ENCODE data around the gene PRAMEF5. TPM values are rescaled to one million over a fixed set of nuclear protein-coding genes. Genes with fewer than 3 reads are reported as not detected.
"Not testable (repeated sequence)": the region's sequence is repeated elsewhere in the genome, so short reads cannot be mapped to it uniquely, and the experiment has no call there.

The PRAMEF5 gene
- total and polyA plus RNA-seq, 4 donors: not detected

DNA sequence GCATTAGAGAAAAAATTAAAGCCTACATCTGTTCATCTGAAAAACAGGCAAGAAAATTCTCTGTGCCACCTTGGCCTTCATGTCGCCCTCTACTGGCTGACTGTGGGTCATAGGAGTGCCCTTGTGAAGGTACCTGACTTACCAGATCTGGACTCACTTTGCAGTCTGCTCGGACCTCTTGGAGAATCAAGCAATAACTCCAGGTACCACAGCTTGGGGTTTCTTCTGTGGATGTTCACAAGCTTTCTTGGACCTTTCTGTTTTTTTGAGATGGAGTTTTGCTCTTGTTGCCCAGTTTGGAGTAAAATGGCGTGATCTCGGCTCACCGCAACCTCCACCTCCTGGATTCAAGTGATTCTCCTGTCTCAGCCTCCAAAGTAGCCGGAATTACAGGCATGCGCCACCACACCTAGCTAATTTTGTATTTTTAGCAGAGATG lies 25.6 kb upstream of the PRAMEF5 start:
- H3K27me3 ChIP-seq (ENCODE audit: control insufficient read depth in 1 of 2, insufficient read depth in 2 of 2, low read length in 1 of 2): peaks cover 0 to 2% of the 10 kb centered on the region in 2 donors
- H3K9me3 ChIP-seq (ENCODE audit: control insufficient read depth, low read length): peaks cover 1% of the 10 kb centered on the region
- H3K4me3 ChIP-seq (ENCODE audit: low read length in 2 of 2): no peak overlapping the region
- no peaks in the 10 kb centered on the region for H3K36me3 ChIP-seq (ENCODE audit: control insufficient read depth in 1 of 2, insufficient read depth in 2 of 2, low read length in 1 of 2)
- ATAC-seq (ENCODE audit: low FRiP score): no peak
- intact Hi-C loops (cut with DNase I): no loop called here
- peak in 1 of 2 donors; percentile 35 for DNase-seq
- H3K27ac ChIP-seq (ENCODE audit: low read depth in 1 of 2, low read length in 2 of 2): no peak overlapping the region
- no peaks in the 10 kb centered on the region for H3K4me1 ChIP-seq (ENCODE audit: control insufficient read depth in 1 of 2, insufficient read depth in 2 of 2, low read length in 2 of 2)
- whole genome bisulfite sequencing, 2 donors: 71 to 73% methylated on average over 7 of the region's 7 CpGs

DNA sequence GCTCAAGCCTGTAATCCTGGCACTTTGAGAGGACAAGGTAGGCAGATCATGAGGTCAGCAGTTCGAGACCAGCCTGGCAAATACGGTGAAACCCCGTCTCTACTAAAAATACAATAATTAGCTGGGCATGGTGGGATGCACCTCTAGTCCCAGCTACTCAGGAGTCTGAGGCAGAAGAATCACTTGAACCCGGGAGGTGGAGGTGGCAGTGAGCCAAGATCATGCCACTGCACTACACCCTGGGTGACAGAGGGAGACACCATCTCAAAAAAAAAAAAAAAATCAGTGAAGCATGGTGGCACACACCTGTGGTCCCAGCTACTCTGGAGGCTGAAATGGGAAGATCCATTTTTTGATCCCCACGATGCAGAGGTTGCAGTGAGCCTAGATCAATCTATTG lies 23.9 kb upstream of the PRAMEF5 start:
- 79 to 84% methylated on average over 5 of the region's 5 CpGs for WGBS, 2 donors

GRCh38 chr1:13230601-13231000 lies 23.4 kb upstream of the PRAMEF5 start:
- intact Hi-C loops (cut with DNase I): not testable (repeated sequence)
- 75 to 82% methylated on average over 2 of the region's 2 CpGs for WGBS, 2 donors

More for the DNA sequence above, 23.9 kb upstream of the PRAMEF5 start:
- H3K4me3 ChIP-seq (ENCODE audit: low read length in 2 of 2); H3K27ac ChIP-seq (ENCODE audit: low read depth in 1 of 2, low read length in 2 of 2); DNase-seq; H3K4me1 ChIP-seq (ENCODE audit: control insufficient read depth in 1 of 2, insufficient read depth in 2 of 2, low read length in 2 of 2); intact Hi-C loops (cut with DNase I); ATAC-seq (ENCODE audit: low FRiP score); H3K9me3 ChIP-seq (ENCODE audit: control insufficient read depth, low read length); H3K27me3 ChIP-seq (ENCODE audit: control insufficient read depth in 1 of 2, insufficient read depth in 2 of 2, low read length in 1 of 2); H3K36me3 ChIP-seq (ENCODE audit: control insufficient read depth in 1 of 2, insufficient read depth in 2 of 2, low read length in 1 of 2): not testable (repeated sequence)

DNA sequence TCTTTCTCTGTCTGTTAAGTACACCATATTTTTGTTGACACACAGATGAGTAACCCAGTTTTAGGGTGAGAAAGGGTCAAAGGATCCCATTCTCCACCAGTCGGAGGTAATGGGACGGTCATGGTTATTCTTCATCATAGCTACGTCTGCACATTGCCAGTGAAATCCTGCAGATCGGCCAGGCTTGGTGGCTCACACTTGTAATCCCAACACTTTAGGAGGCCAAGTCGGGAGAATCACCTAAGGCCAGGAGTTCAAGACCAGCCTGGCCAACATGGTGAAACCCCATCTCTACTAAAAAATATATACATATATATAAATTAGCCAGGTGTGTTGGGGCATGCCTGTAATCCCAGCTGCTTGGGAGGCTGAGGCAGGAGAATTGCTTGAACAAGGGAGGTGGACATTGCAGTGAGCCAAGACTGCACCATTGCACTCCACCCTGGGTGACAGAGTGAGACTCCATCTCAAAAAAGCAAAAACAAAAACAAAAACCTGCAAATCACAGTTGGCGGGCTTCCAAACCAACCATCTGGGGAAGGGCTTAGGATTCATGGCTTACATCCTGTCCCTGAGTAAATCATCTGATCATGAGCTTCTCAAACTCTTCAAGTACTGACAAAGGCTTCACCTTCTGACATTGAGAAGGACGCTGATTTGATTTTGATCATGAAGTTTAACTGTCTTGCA lies 22.8 kb upstream of the PRAMEF5 start:
- H3K36me3 ChIP-seq (ENCODE audit: control insufficient read depth in 1 of 2, insufficient read depth in 2 of 2, low read length in 1 of 2); ATAC-seq (ENCODE audit: low FRiP score); H3K9me3 ChIP-seq (ENCODE audit: control insufficient read depth, low read length); H3K27ac ChIP-seq (ENCODE audit: low read depth in 1 of 2, low read length in 2 of 2); H3K4me1 ChIP-seq (ENCODE audit: control insufficient read depth in 1 of 2, insufficient read depth in 2 of 2, low read length in 2 of 2); H3K4me3 ChIP-seq (ENCODE audit: low read length in 2 of 2); intact Hi-C loops (cut with DNase I); H3K27me3 ChIP-seq (ENCODE audit: control insufficient read depth in 1 of 2, insufficient read depth in 2 of 2, low read length in 1 of 2): not testable (repeated sequence)
- DNase-seq: peak in 1 of 2 donors; percentile 64
- 75 to 76% methylated on average over 7 of the region's 7 CpGs for WGBS, 2 donors

More at GRCh38 chr1:13230601-13231000, 23.4 kb upstream of the PRAMEF5 start:
- H3K36me3 ChIP-seq (ENCODE audit: control insufficient read depth in 1 of 2, insufficient read depth in 2 of 2, low read length in 1 of 2); H3K27ac ChIP-seq (ENCODE audit: low read depth in 1 of 2, low read length in 2 of 2); H3K4me1 ChIP-seq (ENCODE audit: control insufficient read depth in 1 of 2, insufficient read depth in 2 of 2, low read length in 2 of 2); ATAC-seq (ENCODE audit: low FRiP score); H3K4me3 ChIP-seq (ENCODE audit: low read length in 2 of 2); H3K9me3 ChIP-seq (ENCODE audit: control insufficient read depth, low read length); H3K27me3 ChIP-seq (ENCODE audit: control insufficient read depth in 1 of 2, insufficient read depth in 2 of 2, low read length in 1 of 2): not testable (repeated sequence)
- DNase-seq: peak in 1 of 2 donors; percentile 49

DNA sequence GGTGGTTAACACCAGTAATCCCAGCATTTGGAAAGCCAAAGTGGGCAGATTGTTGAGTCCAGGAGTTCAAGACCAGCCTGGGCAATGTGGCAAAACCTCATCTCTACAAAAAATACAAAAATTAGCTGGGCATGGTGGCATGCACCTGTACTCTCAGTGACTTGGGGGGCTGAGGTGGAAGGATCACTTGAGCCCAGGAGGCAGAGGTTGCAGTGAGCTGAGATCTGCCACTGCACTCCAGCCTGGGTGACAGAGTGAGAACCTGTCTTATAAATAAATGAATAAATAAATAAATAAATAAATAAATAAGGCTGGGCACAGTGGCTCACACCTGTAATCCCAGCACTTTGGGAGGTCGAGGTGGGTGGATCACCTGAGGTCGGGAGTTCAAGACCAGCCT lies 21.9 kb upstream of the PRAMEF5 start:
- WGBS, 2 donors: 67 to 85% methylated on average over 2 of the region's 2 CpGs
- H3K4me1 ChIP-seq (ENCODE audit: control insufficient read depth in 1 of 2, insufficient read depth in 2 of 2, low read length in 2 of 2); H3K27me3 ChIP-seq (ENCODE audit: control insufficient read depth in 1 of 2, insufficient read depth in 2 of 2, low read length in 1 of 2); H3K36me3 ChIP-seq (ENCODE audit: control insufficient read depth in 1 of 2, insufficient read depth in 2 of 2, low read length in 1 of 2); H3K4me3 ChIP-seq (ENCODE audit: low read length in 2 of 2); H3K27ac ChIP-seq (ENCODE audit: low read depth in 1 of 2, low read length in 2 of 2); DNase-seq; ATAC-seq (ENCODE audit: low FRiP score); intact Hi-C loops (cut with DNase I); H3K9me3 ChIP-seq (ENCODE audit: control insufficient read depth, low read length): not testable (repeated sequence)

- H3K4me3 ChIP-seq (ENCODE audit: low read length in 2 of 2); ATAC-seq (ENCODE audit: low FRiP score); H3K36me3 ChIP-seq (ENCODE audit: control insufficient read depth in 1 of 2, insufficient read depth in 2 of 2, low read length in 1 of 2); H3K4me1 ChIP-seq (ENCODE audit: control insufficient read depth in 1 of 2, insufficient read depth in 2 of 2, low read length in 2 of 2); H3K27me3 ChIP-seq (ENCODE audit: control insufficient read depth in 1 of 2, insufficient read depth in 2 of 2, low read length in 1 of 2); H3K9me3 ChIP-seq (ENCODE audit: control insufficient read depth, low read length); intact Hi-C loops (cut with DNase I); H3K27ac ChIP-seq (ENCODE audit: low read depth in 1 of 2, low read length in 2 of 2); DNase-seq: not testable (repeated sequence)
- WGBS, 2 donors: 59 to 66% methylated on average over 1 of the region's 1 CpG
Observed at GRCh38 chr1:13234057-13234456, 19.9 kb upstream of the PRAMEF5 start.

DNA sequence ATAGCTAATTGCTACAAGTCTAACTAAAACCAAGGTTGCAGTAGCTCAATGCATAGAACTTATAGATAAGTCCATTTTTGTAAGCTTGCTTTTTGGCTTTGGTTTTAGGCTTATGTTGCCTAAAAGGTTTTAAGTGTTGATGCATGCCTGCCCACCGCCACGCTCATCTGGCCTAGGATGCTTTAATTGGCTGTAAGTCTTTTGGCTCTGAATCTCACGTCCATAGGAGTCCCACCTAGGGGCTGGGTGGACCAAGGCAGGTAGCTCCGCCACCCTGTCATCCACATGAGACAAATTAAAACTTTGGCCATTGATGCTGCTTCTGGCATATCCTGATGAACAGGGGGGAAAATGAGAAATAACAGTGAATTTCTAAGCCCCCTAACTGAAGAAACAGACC lies 16.4 kb upstream of the PRAMEF5 start:
- 72 to 73% methylated on average over 4 of the region's 4 CpGs for WGBS, 2 donors

DNA sequence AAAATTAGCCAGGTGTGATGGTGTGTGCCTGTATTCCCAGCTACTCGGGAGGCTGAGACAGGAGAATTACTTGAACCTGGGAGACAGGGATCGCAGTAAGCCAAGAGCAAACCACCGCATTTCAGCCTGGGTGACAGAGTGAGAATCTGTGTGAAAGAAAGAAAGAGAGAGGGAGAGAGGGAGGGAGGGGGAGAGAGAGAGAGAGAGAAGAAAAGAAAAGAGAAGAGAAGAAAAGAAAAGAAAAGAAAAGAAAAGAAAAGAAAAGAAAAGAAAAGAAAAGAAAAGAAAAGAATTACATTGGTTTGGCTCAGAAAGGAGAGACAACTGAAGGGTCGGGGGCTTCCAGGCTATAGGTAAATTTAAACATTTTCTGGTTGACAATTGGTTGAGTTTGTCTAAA lies 14.4 kb upstream of the PRAMEF5 start:
- intact Hi-C loops (cut with DNase I); H3K27ac ChIP-seq (ENCODE audit: low read depth in 1 of 2, low read length in 2 of 2); H3K9me3 ChIP-seq (ENCODE audit: control insufficient read depth, low read length); H3K36me3 ChIP-seq (ENCODE audit: control insufficient read depth in 1 of 2, insufficient read depth in 2 of 2, low read length in 1 of 2); ATAC-seq (ENCODE audit: low FRiP score); H3K4me1 ChIP-seq (ENCODE audit: control insufficient read depth in 1 of 2, insufficient read depth in 2 of 2, low read length in 2 of 2); H3K4me3 ChIP-seq (ENCODE audit: low read length in 2 of 2); DNase-seq; H3K27me3 ChIP-seq (ENCODE audit: control insufficient read depth in 1 of 2, insufficient read depth in 2 of 2, low read length in 1 of 2): not testable (repeated sequence)
- 83 to 84% methylated on average over 4 of the region's 4 CpGs for WGBS, 2 donors

More for the DNA sequence above, 16.4 kb upstream of the PRAMEF5 start:
- H3K36me3 ChIP-seq (ENCODE audit: control insufficient read depth in 1 of 2, insufficient read depth in 2 of 2, low read length in 1 of 2); H3K4me3 ChIP-seq (ENCODE audit: low read length in 2 of 2); H3K9me3 ChIP-seq (ENCODE audit: control insufficient read depth, low read length); intact Hi-C loops (cut with DNase I); ATAC-seq (ENCODE audit: low FRiP score); H3K27me3 ChIP-seq (ENCODE audit: control insufficient read depth in 1 of 2, insufficient read depth in 2 of 2, low read length in 1 of 2); H3K27ac ChIP-seq (ENCODE audit: low read depth in 1 of 2, low read length in 2 of 2); H3K4me1 ChIP-seq (ENCODE audit: control insufficient read depth in 1 of 2, insufficient read depth in 2 of 2, low read length in 2 of 2): not testable (repeated sequence)
- DNase-seq: peak in 1 of 2 donors; percentile 22

GRCh38 chr1:13243536-13244263 lies 10.3 kb upstream of the PRAMEF5 start:
- intact Hi-C loops (cut with DNase I); H3K9me3 ChIP-seq (ENCODE audit: control insufficient read depth, low read length); H3K27me3 ChIP-seq (ENCODE audit: control insufficient read depth in 1 of 2, insufficient read depth in 2 of 2, low read length in 1 of 2); H3K4me3 ChIP-seq (ENCODE audit: low read length in 2 of 2); DNase-seq; H3K36me3 ChIP-seq (ENCODE audit: control insufficient read depth in 1 of 2, insufficient read depth in 2 of 2, low read length in 1 of 2); H3K27ac ChIP-seq (ENCODE audit: low read depth in 1 of 2, low read length in 2 of 2); H3K4me1 ChIP-seq (ENCODE audit: control insufficient read depth in 1 of 2, insufficient read depth in 2 of 2, low read length in 2 of 2): not testable (repeated sequence)
- 81% methylated on average over 9 of the region's 9 CpGs for WGBS, 2 donors
- ATAC-seq (ENCODE audit: low FRiP score): peak; percentile 4
